COLO668 (cell line): Measurements from ENCODE around the gene MYH7.

ENCODE experiments used
- DNase-seq: peaks from one replicate; lab custom pipeline; 2025; ENCODE audit not compliant: unreplicated experiment; lab: John Stamatoyannopoulos, UW

Gene MYH7

DNA sequence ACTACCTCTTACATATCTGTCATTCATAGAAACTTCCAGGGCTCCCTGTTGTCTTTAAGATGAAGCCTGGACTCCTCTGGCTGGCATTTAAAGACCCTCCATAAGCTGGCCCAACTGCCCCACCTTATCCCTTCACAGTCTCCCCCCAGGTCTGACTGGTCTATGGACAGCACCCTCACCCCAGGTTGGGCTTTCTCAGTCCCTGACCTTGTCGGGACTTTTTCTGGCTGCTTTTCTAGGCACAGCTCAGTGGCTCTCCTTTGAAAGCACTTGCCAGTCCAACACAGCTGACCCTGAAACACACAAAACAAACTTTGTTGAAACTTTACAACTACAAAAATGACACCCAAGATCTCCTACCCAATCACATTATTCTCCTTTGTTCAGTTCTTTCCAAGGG lies 13.9 kb upstream of the MYH7 start:
- DNase-seq: no peak

DNA sequence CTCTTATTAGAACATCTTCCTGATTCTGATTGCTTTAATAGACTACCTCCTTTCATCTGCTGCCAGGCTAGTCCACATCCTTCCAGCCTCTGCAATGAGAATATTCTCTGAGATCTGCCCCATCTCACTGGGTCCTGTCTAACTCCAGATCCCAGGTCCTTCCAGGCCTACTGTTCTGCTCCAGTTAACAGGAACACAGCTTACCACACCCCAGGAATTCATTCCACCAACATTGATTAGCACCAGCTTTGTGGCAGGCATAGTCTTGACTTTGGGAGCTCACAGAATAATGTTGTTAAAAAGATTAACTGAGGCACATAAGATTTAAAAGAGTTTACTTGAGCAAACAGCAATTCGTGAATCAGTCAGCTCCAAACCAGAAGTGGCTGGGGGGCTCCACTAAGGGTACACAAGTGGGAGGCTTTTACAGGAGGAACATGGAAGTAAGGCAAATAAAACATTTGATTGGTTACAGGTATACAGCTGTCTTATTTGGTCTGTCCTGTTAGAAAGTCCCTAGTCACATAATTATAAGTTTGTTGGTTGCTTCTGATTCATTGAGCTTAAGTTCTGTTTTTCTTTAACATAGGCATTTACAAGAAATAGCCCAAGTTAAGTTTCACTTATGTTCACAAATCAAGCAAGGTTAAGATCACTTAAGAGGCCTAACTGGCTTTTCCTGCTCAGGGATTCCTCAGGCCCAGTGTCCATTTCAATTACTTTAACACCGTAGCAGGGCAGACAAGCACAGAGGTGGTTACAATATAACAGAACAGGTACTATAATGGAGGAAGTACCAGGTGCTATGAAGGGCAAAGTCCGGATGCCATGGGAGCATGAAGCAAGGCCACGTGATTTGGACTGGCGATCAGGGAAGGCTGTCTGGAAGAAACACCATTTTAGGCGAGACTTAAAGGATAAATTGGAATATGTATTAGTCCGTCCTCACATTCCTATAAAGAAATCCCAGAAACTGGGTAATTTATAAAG lies 12.2 kb upstream of the MYH7 start:
- DNase-seq: peak; percentile 44

DNA sequence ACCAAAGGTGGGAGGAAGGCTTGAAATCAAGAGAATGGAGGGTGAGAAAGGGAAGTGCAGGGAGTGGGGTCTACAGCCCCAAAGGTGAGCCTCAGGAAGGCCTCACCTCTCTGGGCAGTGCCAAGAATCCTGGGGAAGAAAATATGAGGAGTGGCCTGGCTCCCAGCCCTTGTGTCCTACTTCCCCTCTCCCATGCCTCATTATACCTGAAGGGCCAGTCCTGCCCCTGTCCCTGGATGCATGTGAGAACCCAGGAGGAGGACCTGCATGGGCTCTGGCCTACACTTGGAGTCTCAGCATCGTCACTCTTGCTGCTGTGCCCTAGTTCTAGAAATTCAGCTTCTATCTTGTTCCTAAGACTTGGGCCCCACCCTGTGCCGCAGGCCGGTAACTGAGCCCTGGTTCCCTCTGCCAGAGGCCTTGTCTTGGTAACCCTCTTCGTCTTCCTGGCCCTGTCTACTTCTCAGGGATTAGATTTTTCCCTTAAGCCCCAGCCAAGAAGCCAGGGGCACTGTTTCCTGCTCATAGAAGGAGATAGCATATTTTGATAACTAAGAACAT lies 10.9 kb upstream of the MYH7 start:
- DNase-seq: no peak

GRCh38 chr14:23445773-23446172 lies 10.3 kb upstream of the MYH7 start:
- DNase-seq: no peak

DNA sequence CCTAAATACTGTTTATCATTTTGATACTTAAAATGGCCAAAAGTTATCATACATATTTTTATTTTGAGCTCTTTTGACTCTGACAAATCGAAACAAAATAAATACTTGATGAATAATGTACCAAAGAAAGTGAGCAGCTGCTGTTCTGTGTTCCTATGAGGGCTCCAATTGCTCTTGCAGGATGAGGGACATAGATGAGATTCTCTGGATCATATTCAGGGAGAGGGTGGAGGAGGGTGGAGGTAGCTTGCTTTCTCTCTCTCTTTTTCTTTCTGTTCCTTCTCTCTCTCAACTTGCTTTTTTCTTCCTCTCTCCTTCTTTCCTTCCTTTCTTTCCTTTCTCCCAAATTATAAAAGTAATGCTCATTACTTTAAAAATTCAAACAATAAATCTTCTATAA lies 8.9 kb upstream of the MYH7 start:
- DNase-seq: no peak

DNA sequence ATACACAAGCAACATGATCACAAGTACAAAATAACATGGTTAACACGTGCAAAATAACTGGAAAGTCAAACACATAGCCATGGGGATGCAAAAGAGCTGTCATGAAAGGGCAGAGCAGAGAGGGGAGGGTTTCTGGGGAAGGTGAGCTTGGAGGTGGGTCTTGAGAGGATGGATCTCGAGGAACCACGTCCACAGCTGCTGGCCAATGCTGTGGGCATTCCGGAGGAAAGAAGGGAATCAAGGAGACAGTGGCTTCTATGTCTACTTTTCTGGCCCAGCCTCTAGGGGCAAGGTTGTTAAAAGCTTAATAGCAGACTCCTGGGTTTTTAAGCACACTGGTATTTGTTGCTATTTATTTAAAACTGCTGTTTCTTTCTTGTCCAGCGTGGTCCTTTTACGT lies 8.4 kb upstream of the MYH7 start:
- no peak for DNase-seq

- no peak for DNase-seq
Measured at GRCh38 chr14:23443411-23443812, 8.0 kb upstream of the MYH7 start.

GRCh38 chr14:23442721-23443356 lies 7.4 kb upstream of the MYH7 start:
- DNase-seq: no peak

DNA sequence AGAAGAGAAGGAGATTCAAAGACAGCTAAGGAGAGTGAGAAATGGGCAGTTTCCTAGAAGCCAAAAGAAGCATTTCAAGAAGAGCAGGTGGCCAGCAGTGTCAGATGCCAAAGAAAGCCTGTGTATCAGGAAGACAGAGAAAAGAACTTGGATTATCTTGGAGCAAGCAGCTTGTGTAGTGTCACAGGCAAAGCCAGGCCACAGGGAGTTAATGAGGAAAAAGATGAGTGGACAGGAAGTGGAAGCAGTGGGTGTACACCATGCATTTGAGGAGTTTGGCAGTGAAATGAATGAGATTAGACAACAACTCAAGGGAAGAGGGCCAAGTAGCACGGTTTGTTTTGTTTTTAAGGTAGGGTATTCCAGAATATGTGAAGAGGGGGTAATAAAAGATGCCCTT lies 5.6 kb upstream of the MYH7 start:
- no peak for DNase-seq

DNA sequence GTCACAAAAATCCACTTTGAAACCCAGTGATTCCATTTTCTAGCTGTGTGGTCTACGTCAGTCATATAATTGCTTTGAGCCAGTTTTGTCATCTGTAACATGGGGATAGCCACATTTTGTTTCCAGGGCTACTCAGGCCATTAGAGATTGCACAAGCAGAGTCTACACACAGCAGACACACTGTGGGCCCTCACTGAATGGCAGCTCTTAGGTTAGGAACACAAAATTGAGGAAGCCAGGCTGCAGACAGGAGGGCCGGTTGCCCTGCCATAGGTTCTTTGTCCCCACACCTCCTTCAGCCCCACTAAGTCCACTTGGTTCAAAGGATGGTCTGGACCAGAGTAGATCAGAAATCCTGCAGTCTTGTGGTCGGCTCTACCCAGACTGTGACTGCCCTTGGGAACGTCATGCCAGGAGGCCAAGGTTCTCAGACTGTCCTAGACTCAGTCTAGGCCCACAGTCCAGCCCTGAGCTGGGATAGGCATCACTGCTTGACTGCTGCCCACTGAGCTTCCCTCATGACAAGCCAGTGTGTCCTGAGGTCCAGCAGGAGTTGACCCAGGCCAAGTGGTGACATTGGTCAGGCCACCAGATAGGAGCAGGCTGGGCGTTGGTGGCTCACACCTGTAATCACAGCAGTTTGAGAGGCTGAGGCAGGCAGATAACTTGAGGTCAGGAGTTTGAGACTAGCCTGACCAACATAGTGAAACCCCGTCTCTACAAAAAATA lies 3.8 kb upstream of the MYH7 start:
- DNase-seq: no peak

DNA sequence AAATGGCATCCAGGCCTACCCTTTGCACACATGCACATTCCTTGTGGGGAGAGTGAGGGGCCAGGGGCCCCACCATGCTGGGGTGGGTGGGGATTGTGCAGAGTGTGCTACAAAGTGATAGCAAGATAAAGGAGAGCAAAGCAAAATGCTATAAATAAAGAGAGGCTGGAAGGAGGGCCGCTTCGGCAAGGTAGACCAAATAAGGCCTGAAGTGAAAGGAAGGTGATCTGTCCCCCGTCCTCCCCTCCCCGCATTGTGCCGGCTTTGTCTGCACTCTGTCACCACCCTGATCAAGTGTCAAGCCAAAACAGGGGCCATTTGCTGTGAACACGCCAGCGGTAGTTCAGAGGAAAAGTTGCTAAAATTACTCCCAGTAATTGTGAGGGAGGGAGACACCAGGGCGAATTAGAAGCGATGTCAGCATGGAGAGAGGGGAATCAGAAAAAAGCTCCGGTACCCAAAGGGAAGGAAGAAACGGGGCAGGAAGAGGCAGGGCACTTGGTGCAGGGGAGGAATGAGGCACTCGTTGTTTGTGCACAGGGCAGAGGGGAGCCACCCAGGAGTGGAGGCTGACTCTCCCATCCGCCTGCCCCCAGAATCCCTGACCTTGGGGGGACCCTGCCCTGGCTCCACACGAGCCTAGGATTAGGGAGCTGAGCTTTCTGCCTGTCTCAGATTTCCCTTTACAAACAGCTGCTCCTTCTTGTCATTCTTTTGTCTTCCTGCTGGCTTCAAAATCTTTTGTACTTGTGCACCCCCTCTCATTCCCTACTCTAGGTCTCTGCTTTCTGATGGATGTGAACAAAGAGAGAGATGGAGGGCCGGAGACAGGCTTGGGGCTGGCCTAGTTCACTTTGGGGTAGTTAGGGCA lies 2.9 kb upstream of the MYH7 start:
- DNase-seq: no peak

DNA sequence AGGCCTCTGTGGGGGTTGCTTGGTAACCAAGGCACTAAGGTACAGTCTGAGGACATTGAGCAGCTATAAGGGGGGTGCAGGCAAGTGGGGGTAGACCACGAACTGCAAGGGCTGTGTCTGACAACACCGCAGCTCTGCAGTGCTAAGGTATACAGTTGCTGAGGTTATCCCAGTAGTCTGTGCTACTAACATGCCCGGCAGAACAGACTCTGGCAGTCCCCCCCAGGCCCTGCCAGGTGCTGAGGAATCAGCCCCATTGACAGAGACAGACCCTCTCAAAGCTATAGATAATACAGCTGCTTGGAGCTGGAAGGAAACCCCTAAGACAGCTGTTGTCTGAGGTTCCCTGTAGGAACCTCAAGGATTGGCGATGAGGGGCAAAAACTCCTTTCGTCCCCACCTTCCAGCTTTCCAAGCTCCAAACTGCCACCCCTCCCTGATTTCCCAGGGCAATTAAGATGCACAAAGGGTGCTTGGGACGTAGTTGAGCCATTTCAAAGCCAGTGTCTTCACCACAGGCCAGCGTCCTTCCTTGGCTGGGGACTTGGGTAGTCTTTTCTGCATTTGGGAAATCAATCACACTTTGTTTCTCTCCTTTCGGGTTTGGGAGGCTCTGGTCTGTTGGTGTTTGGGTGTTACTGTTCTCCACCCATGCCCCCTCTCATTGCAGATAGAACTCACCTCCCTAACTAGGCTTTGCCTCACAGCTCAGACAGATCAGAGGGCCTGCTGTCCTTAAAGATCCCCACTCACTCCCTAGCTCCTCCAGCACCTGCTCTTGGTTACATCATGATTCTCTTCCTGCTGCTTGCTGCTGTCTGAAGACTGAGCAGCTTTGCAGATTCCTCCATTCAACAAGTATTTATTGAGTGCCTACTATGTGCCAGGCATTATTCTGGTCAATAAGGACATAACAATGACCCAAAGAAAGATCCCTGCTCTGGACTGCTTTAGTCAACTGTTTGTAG lies 2.0 kb upstream of the MYH7 start:
- no peak for DNase-seq

DNA sequence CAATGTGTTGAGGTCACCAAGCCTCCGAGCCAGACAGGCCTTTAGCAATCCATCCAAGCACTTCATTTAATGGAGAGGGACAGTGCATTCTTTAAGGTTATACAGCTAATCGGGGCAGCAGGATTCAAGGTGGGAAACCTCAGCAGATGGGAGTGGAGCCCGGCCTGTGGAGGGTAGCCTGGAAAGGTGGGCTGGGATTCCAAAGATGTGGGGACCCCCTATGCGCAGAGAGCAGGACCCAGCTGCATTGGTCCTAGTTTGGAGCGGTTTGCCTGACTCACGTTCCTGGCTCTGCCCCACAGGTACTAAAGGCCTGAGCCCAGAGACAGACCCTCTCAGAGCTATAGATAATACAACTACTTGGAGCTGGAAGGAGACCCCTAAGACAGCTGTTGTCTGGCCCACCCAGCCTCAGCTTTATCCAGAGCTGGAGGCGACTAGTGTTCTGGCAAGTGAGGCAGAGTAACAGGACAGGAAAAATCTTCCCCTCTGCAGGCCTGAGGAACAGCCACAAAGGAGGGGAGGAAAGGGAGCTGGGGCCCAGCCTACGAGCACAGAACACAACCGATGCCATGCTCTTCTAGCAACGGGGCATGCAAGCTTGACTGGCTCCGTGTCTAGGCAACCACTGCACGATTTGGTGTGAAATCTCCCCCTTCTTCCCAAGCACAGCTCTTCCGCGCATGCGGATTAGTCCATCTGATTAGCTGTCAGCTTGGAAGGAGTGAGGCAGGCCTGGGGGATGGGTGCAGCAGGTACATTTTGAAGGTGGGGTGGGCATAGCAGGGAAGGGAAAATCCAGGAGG lies 1.1 kb upstream of the MYH7 start:
- no peak for DNase-seq

- no peak for DNase-seq
Measured at GRCh38 chr14:23434488-23435222, 805 bp downstream of the MYH7 start.

GRCh38 chr14:23433457-23433856 lies 2.0 kb downstream of the MYH7 start:
- DNase-seq: no peak

GRCh38 chr14:23432946-23433345 lies 2.5 kb downstream of the MYH7 start:
- no peak for DNase-seq

GRCh38 chr14:23432102-23432925 lies 3.1 kb downstream of the MYH7 start:
- no peak for DNase-seq
